ENCODE results near the gene SH3PXD2A.

- no peak for TF ChIP-seq NFATC3 (IDR thresholded peaks at IDR 0.05)
- no peak for TF ChIP-seq CTCF (IDR thresholded peaks at IDR 0.05 in 2 of 3, conservative IDR thresholded peaks at IDR 0.05 in 1 of 3; ENCODE audit: insufficient read depth in 2 of 3, low read depth in 1 of 3, low read length in 3 of 3)
- no peak for TF ChIP-seq BRF2 (IDR thresholded peaks at IDR 0.05; ENCODE audit: borderline replicate concordance, insufficient read depth, insufficient read length)
- TF ChIP-seq SMAD1 (IDR thresholded peaks at IDR 0.05; ENCODE audit: low read depth, low read length, partially characterized antibody) = no peak
- TF ChIP-seq CAMTA2 (CRISPR knock-in tag; conservative IDR thresholded peaks at IDR 0.05) = no peak
Measured at GRCh38 chr10:103826885-103827284, 28.5 kb downstream of the SH3PXD2A start.

All from K562 (cell line).